Stimulated activated naive CD8-positive, alpha-beta T cell treated with anti-CD3 and anti-CD28 coated beads, Interleukin-15, Interleukin-2, amounts not matched to agents 100 ng/mL and 50 ng/mL, for 24 hours (primary cell): ENCODE results near the gene INSM2.

Source experiments
- H3K27ac Mint-ChIP-seq: one replicate; pipeline ENCODE4 v1.8.0; 2021; ENCODE audit warnings: mild to moderate bottlenecking, mixed read lengths
- H3K27me3 Mint-ChIP-seq: one replicate; pipeline ENCODE4 v1.8.0; 2021; ENCODE audit warnings: mixed read lengths
- H3K36me3 Mint-ChIP-seq: one replicate; pipeline ENCODE4 v1.8.0; 2021; ENCODE audit warnings: low read depth, mixed read lengths
- H3K4me1 Mint-ChIP-seq: one replicate; pipeline ENCODE4 v1.8.0; 2021; ENCODE audit warnings: low read depth, mixed read lengths
- H3K4me3 Mint-ChIP-seq: one replicate; pipeline ENCODE4 v1.8.0; 2021; ENCODE audit warnings: mild to moderate bottlenecking, mixed read lengths
- H3K9me3 Mint-ChIP-seq: one replicate; pipeline ENCODE4 v1.8.0; 2021; ENCODE audit warnings: mixed read lengths

Gene INSM2

GRCh38 chr14:35531960-35532747, 1.8 kb upstream of the INSM2 start:
- Mint-ChIP-seq H3K36me3 (no peaks in the 10 kb centered on the region), H3K27ac (no peak overlapping the region), H3K4me3 (no peak overlapping the region), H3K27me3 (peaks cover 72% of the 10 kb centered on the region), H3K9me3 (no peaks in the 10 kb centered on the region), H3K4me1 (peaks cover 18% of the 10 kb centered on the region)

- H3K4me1 Mint-ChIP-seq, result peaks cover 18% of the 10 kb centered on the region
These were observed 1.1 kb upstream of the INSM2 start for GRCh38 chr14:35532783-35533356.

GRCh38 chr14:35534208-35534872, 376 bp downstream of the INSM2 start:
- no peak overlapping the region for H3K27ac Mint-ChIP-seq
- H3K9me3 Mint-ChIP-seq, result no peaks in the 10 kb centered on the region
- H3K4me1 Mint-ChIP-seq, result peaks cover 18% of the 10 kb centered on the region
- H3K36me3 Mint-ChIP-seq, result peaks cover 6% of the 10 kb centered on the region
- H3K4me3 Mint-ChIP-seq, result peak overlapping the region; percentile 79
- peaks cover 57% of the 10 kb centered on the region for H3K27me3 Mint-ChIP-seq

More at GRCh38 chr14:35532783-35533356, 1.1 kb upstream of the INSM2 start:
- Mint-ChIP-seq H3K36me3 (peaks cover 1% of the 10 kb centered on the region), H3K4me3 (peak overlapping the region; percentile 79), H3K27me3 (peaks cover 72% of the 10 kb centered on the region), H3K9me3 (no peaks in the 10 kb centered on the region), H3K27ac (no peak overlapping the region)

- Mint-ChIP-seq H3K4me3 (peak overlapping the region; percentile 76), H3K27me3 (peaks cover 52% of the 10 kb centered on the region), H3K4me1 (peaks cover 18% of the 10 kb centered on the region), H3K27ac (no peak overlapping the region), H3K9me3 (no peaks in the 10 kb centered on the region), H3K36me3 (peaks cover 10% of the 10 kb centered on the region)
These were observed 1.0 kb downstream of the INSM2 start for GRCh38 chr14:35534873-35535482.

- Mint-ChIP-seq H3K27me3 (peaks cover 45% of the 10 kb centered on the region), H3K27ac (no peak overlapping the region), H3K4me3 (no peak overlapping the region), H3K4me1 (peaks cover 18% of the 10 kb centered on the region), H3K36me3 (peaks cover 10% of the 10 kb centered on the region), H3K9me3 (no peaks in the 10 kb centered on the region)
These were observed 1.6 kb downstream of the INSM2 start for GRCh38 chr14:35535483-35536112.

GRCh38 chr14:35539969-35540368, 6.0 kb downstream of the INSM2 start:
- Mint-ChIP-seq H3K36me3 (peaks cover 16% of the 10 kb centered on the region), H3K27ac (no peak overlapping the region), H3K9me3 (no peaks in the 10 kb centered on the region), H3K27me3 (peaks cover 22% of the 10 kb centered on the region), H3K4me1 (peaks cover 11% of the 10 kb centered on the region), H3K4me3 (no peak overlapping the region)

GRCh38 chr14:35543006-35543405, 9.0 kb downstream of the INSM2 start:
- H3K4me3 Mint-ChIP-seq, result no peak overlapping the region
- no peak overlapping the region for H3K27ac Mint-ChIP-seq
- no peaks in the 10 kb centered on the region for H3K27me3 Mint-ChIP-seq
- no peaks in the 10 kb centered on the region for H3K9me3 Mint-ChIP-seq
- peaks cover 14% of the 10 kb centered on the region for H3K36me3 Mint-ChIP-seq
- no peaks in the 10 kb centered on the region for H3K4me1 Mint-ChIP-seq

- H3K4me1 Mint-ChIP-seq, result no peaks in the 10 kb centered on the region
These were observed 15.6 kb downstream of the INSM2 start for GRCh38 chr14:35549551-35549950.

GRCh38 chr14:35551081-35551480, 17.1 kb downstream of the INSM2 start:
- H3K4me1 Mint-ChIP-seq, result no peaks in the 10 kb centered on the region
- no peaks in the 10 kb centered on the region for H3K27me3 Mint-ChIP-seq
- H3K27ac Mint-ChIP-seq, result no peak overlapping the region
- H3K4me3 Mint-ChIP-seq, result no peak overlapping the region
- H3K36me3 Mint-ChIP-seq, result peaks cover 8% of the 10 kb centered on the region
- H3K9me3 Mint-ChIP-seq, result no peaks in the 10 kb centered on the region

More at GRCh38 chr14:35549551-35549950, 15.6 kb downstream of the INSM2 start:
- no peaks in the 10 kb centered on the region for H3K27me3 Mint-ChIP-seq
- no peak overlapping the region for H3K4me3 Mint-ChIP-seq
- H3K36me3 Mint-ChIP-seq, result peaks cover 8% of the 10 kb centered on the region
- H3K27ac Mint-ChIP-seq, result no peak overlapping the region
- no peaks in the 10 kb centered on the region for H3K9me3 Mint-ChIP-seq

- Mint-ChIP-seq H3K9me3 (no peaks in the 10 kb centered on the region), H3K4me3 (no peak overlapping the region), H3K27me3 (no peaks in the 10 kb centered on the region), H3K4me1 (no peaks in the 10 kb centered on the region), H3K27ac (no peak overlapping the region), H3K36me3 (peaks cover 8% of the 10 kb centered on the region)
These were observed 19.8 kb downstream of the INSM2 start for GRCh38 chr14:35553808-35554207.

- peaks cover 3% of the 10 kb centered on the region for H3K36me3 Mint-ChIP-seq
- H3K27me3 Mint-ChIP-seq, result no peaks in the 10 kb centered on the region
- no peak overlapping the region for H3K4me3 Mint-ChIP-seq
- no peaks in the 10 kb centered on the region for H3K9me3 Mint-ChIP-seq
- H3K4me1 Mint-ChIP-seq, result no peaks in the 10 kb centered on the region
- H3K27ac Mint-ChIP-seq, result no peak overlapping the region
These were observed 22.6 kb downstream of the INSM2 start for GRCh38 chr14:35556548-35556947.

GRCh38 chr14:35557221-35557747, 23.3 kb downstream of the INSM2 start:
- Mint-ChIP-seq H3K9me3 (no peaks in the 10 kb centered on the region), H3K4me1 (no peaks in the 10 kb centered on the region), H3K27me3 (no peaks in the 10 kb centered on the region), H3K27ac (no peak overlapping the region), H3K36me3 (peaks cover 3% of the 10 kb centered on the region), H3K4me3 (no peak overlapping the region)

- Mint-ChIP-seq H3K36me3 (peaks cover 3% of the 10 kb centered on the region), H3K4me1 (no peaks in the 10 kb centered on the region), H3K9me3 (no peaks in the 10 kb centered on the region), H3K27ac (no peak overlapping the region), H3K27me3 (no peaks in the 10 kb centered on the region), H3K4me3 (no peak overlapping the region)
These were observed 24.7 kb downstream of the INSM2 start for GRCh38 chr14:35558680-35559079.

GRCh38 chr14:35565871-35566464, 32.0 kb downstream of the INSM2 start:
- Mint-ChIP-seq H3K4me3 (no peak overlapping the region), H3K4me1 (no peaks in the 10 kb centered on the region), H3K27me3 (no peaks in the 10 kb centered on the region), H3K27ac (no peak overlapping the region), H3K36me3 (no peaks in the 10 kb centered on the region), H3K9me3 (no peaks in the 10 kb centered on the region)
